ENCODE measurements around the gene FAM50A.
A peak's percentile ranks its signal among the peaks of the same experiment; 100 is the strongest.

FAM50A gene

GRCh38 chrX:154413142-154413541 is 30.8 kb upstream of the FAM50A start:
- DNase-seq (ENCODE audit: low read depth in 2 of 2): no peak

- DNase-seq (ENCODE audit: low read depth in 2 of 2): no peak
These were observed 26.8 kb upstream of the FAM50A start for GRCh38 chrX:154417157-154417556.

- no peak for DNase-seq (ENCODE audit: low read depth in 2 of 2)
These were observed 24.8 kb upstream of the FAM50A start for GRCh38 chrX:154419189-154419588.

- no peak for DNase-seq (ENCODE audit: low read depth in 2 of 2)
These were observed 24.1 kb upstream of the FAM50A start for GRCh38 chrX:154419688-154420401.

DNA sequence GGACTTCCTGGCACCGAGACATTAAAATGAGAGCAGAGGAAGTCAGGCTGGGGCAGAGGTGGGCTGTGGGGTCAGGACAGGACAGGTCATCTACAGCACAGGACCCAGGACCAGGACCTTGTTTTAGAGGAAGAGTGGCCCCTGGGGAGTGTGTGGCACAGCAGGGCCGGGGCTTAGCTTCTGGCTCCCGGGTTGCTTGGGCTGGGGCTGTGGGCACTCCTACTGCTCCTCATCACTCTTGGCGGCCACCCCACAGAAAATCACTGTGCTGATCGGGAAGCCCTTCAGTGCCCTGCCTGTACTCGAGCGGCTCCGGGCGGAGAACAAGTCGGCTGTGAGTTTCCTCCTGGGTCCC is 23.6 kb upstream of the FAM50A start:
- DNase-seq (ENCODE audit: low read depth in 2 of 2): no peak

- no peak for DNase-seq (ENCODE audit: low read depth in 2 of 2)
These were observed 16.8 kb upstream of the FAM50A start for GRCh38 chrX:154426916-154427770.

GRCh38 chrX:154428176-154429171 is 15.5 kb upstream of the FAM50A start, which contains the start of gene ATP6AP1:
Gene ATP6AP1 (plus strand): TSS chrX:154428677. CDS start chrX:154428693, 16 bp downstream.
- peak; percentile 66 to 75 for DNase-seq (ENCODE audit: low read depth in 2 of 2)

DNA sequence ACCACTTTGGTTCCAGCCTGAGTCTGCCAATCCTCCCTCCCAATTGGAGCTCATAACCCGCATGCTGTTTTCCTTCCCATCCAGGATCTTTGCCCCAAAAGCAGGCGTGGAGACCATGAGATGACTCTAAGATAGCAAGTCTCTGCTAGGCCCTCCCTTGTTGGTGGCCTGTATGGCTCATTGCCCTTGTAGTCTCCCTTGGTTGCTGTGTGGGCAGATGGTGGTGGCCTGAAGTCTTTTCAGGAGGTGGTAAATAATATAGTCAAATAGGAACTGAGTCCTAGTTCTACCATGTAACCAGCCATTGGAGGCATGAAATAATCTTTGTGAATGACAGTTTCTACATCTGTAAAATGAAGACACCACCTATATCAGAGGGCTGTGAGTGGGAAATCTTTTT is 14.2 kb upstream of the FAM50A start:
- DNase-seq (ENCODE audit: low read depth in 2 of 2): no peak

GRCh38 chrX:154430479-154430878 is 13.5 kb upstream of the FAM50A start:
- no peak for DNase-seq (ENCODE audit: low read depth in 2 of 2)

- no peak for DNase-seq (ENCODE audit: low read depth in 2 of 2)
These were observed 13.0 kb upstream of the FAM50A start for GRCh38 chrX:154430916-154431315.

DNA sequence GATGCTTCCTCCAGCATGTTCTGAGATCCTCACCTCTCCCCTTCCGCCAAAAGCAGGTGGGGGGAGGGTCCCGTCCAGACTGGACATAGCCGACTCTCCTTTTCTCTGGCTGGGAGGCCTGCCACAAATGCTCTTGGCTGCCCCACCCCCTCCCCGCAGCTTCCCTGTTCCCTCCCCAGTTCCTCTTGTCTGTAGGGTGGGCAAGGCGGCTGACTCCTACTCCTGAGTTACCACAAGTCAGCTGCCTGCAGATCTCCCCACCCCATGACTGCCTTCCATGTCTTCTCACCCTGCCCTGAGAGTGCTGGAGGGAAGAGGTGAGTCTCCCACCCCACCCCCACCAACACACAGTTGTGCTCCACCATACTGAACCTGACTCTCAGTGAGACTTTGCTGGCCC is 12.6 kb upstream of the FAM50A start:
- no peak for DNase-seq (ENCODE audit: low read depth in 2 of 2)

GRCh38 chrX:154432210-154432609 is 11.7 kb upstream of the FAM50A start:
- no peak for DNase-seq (ENCODE audit: low read depth in 2 of 2)

DNA sequence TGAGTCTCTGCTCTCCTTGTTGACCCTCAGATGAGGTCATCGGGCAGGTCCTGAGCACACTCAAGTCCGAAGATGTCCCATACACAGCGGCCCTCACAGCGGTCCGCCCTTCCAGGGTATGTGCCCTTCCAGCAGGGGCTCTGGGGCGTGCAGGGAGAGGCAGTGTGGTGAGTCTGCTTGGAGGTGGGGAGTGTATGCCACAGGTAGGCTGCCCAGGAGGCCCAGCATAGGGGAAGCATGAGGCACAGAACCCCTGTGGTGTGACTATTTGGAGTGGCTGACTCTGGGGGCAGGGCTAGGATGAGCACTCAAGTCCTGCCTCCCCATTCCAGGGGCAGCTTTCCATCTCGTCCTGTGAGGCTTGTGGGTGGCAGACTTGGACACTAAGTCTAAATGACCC is 10.3 kb upstream of the FAM50A start:
- DNase-seq (ENCODE audit: low read depth in 2 of 2): no peak

DNA sequence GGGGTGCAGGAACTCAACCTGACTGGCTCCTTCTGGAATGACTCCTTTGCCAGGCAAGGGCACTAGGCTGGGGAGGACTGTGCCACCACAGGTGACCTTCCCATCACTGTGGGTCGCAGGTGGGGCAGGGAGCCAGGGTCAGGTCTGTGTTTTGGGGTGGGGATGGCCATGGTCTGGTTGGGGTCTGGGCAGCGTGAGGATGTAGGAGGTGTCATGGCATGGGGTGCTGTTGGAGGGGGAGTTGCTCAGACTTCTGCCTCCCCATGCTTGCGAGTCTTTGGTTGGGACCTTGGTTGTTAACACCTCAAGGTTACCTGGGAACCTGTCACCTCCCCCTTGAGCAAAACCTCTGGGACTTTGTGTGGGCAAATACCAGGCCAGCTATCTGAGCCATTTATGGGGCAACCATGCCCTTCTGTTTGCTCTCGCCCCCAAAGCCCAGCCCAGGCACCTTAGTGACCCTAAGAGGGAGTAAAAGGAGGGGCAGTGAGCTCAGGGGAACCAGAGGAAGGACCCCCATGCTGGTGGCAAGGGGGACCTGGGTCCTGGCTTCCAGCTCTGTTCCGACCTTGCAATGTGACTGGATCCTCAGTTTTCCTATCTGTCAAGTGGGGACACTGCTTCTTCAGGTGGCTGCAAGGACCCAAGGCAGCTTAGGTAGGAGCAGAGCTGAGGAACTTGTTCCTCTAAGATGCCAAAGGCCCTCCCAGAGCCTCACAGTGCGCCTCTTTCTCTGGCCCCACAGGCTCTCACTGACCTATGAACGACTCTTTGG is 9.4 kb upstream of the FAM50A start:
- no peak for DNase-seq (ENCODE audit: low read depth in 2 of 2)

DNA sequence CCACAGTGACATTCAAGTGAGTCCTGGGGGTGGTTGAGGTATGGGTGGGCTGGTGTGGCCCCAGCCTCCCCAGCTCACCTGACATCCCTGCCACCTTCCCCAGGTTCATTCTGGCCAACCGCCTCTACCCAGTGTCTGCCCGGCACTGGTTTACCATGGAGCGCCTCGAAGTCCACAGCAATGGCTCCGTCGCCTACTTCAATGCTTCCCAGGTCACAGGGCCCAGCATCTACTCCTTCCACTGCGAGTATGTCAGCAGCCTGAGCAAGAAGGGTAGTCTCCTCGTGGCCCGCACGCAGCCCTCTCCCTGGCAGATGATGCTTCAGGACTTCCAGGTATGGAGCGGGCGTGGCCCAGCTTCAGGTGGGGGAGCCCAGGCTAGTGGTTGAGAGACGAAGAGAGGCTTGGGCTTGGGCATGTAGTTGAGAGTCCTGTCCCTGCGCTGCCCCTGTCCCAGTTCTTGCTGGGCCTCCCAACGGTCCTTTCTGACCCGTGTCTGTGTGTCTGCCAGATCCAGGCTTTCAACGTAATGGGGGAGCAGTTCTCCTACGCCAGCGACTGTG is 8.7 kb upstream of the FAM50A start:
- no peak for DNase-seq (ENCODE audit: low read depth in 2 of 2)

DNA sequence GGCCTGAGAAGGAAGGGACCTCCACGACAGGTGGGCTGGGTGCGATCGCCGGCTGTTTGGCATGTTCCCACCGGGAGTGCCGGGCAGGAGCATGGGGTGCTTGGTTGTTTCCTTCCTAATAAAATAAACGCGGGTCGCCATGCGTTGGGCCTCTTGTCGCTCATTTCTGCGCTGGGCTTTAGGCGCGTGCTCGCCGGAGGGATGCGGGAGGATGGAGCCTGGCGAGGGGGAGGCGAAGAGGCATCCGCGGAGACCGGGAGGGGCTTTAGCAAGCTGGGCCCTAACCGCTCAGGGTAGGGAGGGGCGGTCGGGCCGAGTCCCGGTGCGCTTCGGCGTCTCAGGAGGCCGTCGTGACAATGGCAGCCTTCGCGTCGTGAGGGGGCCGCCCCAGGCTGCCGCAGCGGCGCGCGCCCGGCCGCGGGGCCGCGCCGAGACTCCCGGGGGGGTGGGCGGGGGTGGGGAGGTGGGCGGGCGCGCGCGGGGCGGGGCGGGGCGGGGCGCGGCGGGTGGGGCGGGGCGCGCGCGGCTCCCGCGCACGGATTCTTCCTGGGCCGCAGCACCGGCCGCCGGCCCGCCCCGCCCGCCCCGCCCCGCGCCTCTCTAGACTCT is 7.5 kb upstream of the FAM50A start:
- peak in 1 of 2 donors; percentile 19 for DNase-seq (ENCODE audit: low read depth in 2 of 2)

- DNase-seq (ENCODE audit: low read depth in 2 of 2): peak in 1 of 2 donors; percentile 16
These were observed 6.8 kb upstream of the FAM50A start, which contains the start of gene GDI1 for GRCh38 chrX:154436983-154437752. Gene GDI1 (plus strand): TSS chrX:154437154. CDS start chrX:154437255, 101 bp downstream.

DNA sequence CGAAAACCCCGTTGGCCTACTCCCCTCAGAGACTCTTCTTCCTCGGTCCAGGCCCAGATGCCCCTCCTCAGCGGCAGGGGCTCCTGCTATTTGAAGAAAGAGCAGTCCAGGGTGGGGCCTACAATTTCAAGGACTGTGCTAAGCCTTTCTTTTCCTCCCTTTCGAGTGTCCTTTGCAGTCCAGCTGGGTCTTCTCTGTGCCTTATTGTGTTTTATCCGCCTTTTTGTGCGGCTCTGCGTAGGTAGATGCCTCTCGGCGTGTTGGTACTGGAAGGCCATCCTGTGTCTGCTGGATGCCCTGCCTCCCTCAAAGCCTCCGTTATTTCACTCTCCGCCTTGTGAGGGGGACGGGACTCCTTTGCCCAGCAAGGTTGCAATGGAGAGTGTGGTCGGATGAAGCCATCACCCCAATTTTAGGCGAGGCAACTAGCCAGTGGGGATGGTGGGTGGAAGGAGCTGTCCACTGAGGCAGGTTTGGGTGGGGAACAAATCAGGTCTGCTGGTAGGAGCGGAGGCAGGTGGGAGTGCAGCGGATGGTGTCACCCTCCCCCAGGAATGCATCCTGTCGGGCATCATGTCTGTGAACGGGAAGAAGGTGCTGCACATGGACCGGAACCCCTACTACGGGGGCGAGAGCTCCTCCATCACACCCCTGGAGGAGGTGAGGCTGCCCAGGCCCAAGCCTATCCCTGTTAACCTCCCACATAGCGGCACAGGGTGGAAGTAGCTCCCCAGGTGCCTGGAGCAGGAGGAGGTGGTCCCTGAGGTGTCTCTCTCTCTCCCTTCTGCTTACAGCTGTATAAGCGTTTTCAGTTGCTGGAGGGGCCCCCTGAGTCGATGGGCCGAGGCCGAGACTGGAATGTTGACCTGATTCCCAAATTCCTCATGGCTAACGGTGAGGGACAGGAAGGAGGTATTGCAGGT is 5.7 kb upstream of the FAM50A start:
- no peak for DNase-seq (ENCODE audit: low read depth in 2 of 2)
